Neuronal stem cell (in vitro differentiated cells): ENCODE data around the gene TSPEAR.
A peak's percentile ranks its signal among the peaks of the same experiment; 100 is the strongest.

Experiments used
- DNase-seq: peaks from one replicate; pipeline ENCODE4 v3.0.0-alpha.2; 2013; ENCODE audit warnings: low spot score
- H2AFZ ChIP-seq: one replicate; pipeline ENCODE4 v1.6.1; 2013; ENCODE audit warnings: mild to moderate bottlenecking, low read length, inconsistent platforms
- H2AK5ac ChIP-seq: 2 replicates; pipeline ENCODE4 v1.6.1; 2013; ENCODE audit warnings: low read depth, mild to moderate bottlenecking, inconsistent platforms, low read length, moderate library complexity, mixed read lengths
- H2BK120ac ChIP-seq: 2 replicates; pipeline ENCODE4 v1.6.1; 2013; ENCODE audit warnings: low read depth, mild to moderate bottlenecking, inconsistent platforms, low read length, moderate library complexity, mixed read lengths
- H2BK12ac ChIP-seq: one replicate; pipeline ENCODE4 v1.6.1; 2013; ENCODE audit warnings: low read length, inconsistent platforms
- H2BK15ac ChIP-seq: 2 replicates; pipeline ENCODE4 v1.6.1; 2013; ENCODE audit warnings: mild to moderate bottlenecking, low read length, inconsistent platforms, mixed read lengths
- H2BK5ac ChIP-seq: one replicate; pipeline ENCODE4 v1.6.1; 2013; ENCODE audit warnings: inconsistent platforms, mild to moderate bottlenecking, low read length, moderate library complexity
- H3K14ac ChIP-seq: one replicate; pipeline ENCODE4 v1.6.1; 2013; ENCODE audit warnings: low read length, inconsistent platforms
- H3K18ac ChIP-seq: 2 replicates; pipeline ENCODE4 v1.6.1; 2013; ENCODE audit warnings: low read length, inconsistent platforms
- H3K23ac ChIP-seq: 2 replicates; pipeline ENCODE4 v1.6.1; 2013; ENCODE audit warnings: low read depth, mild to moderate bottlenecking, mixed read lengths, low read length, inconsistent platforms; ENCODE audit not compliant: poor library complexity
- H3K27ac ChIP-seq: replicated peaks from 3 replicates; pipeline ENCODE4 v1.5.1; 2013; ENCODE audit warnings: low read length, inconsistent platforms
- H3K27me3 ChIP-seq, 3 experiments: 2 replicates each; pipeline ENCODE4 v1.6.1; 2013; ENCODE audit warnings: low read length in 3 of 3, mild to moderate bottlenecking in 2 of 3, inconsistent platforms in 1 of 3, low read depth in 1 of 3, mixed read lengths in 1 of 3, moderate library complexity in 1 of 3; ENCODE audit not compliant: control insufficient read depth in 3 of 3, insufficient read depth in 3 of 3
- H3K36me3 ChIP-seq, 2 donors: replicated peaks in 1 of 2; 2 replicates each; pipeline ENCODE4 v1.6.1; 2013; ENCODE audit warnings: low read length in 2 of 2; ENCODE audit not compliant: control insufficient read depth in 2 of 2, insufficient read depth in 2 of 2
- H3K4ac ChIP-seq: 2 replicates; pipeline ENCODE4 v1.6.1; 2013; ENCODE audit warnings: inconsistent platforms, mild to moderate bottlenecking, low read length, moderate library complexity
- H3K4me1 ChIP-seq, 2 donors: 1 replicate in 1 of 2; 2 replicates in 1 of 2; pipeline ENCODE4 v1.6.1; 2013; ENCODE audit warnings: low read length in 2 of 2, low read depth in 1 of 2; ENCODE audit not compliant: control insufficient read depth in 2 of 2, insufficient read depth in 1 of 2
- H3K4me2 ChIP-seq: one replicate; pipeline ENCODE4 v1.6.1; 2013; ENCODE audit warnings: mild to moderate bottlenecking, low read length, inconsistent platforms; ENCODE audit not compliant: insufficient read depth, poor library complexity, severe bottlenecking
- H3K4me3 ChIP-seq, 2 donors: 2 replicates each; pipeline ENCODE4 v1.5.1; 2013; ENCODE audit warnings: low read length in 2 of 2, mild to moderate bottlenecking in 2 of 2, inconsistent platforms in 1 of 2, moderate library complexity in 1 of 2
- H3K79me1 ChIP-seq: one replicate; pipeline ENCODE4 v1.6.1; 2013; ENCODE audit warnings: low read depth, mild to moderate bottlenecking, inconsistent platforms, low read length, moderate library complexity
- H3K9ac ChIP-seq: one replicate; pipeline ENCODE4 v1.6.1; 2013; ENCODE audit warnings: mild to moderate bottlenecking, low read depth, low read length, inconsistent platforms; ENCODE audit not compliant: poor library complexity
- H3K9me3 ChIP-seq, 2 donors: replicated peaks in 1 of 2; 2 replicates each; pipeline versions ENCODE3 to v1.6.1; 2013; ENCODE audit warnings: low read length in 2 of 2, mild to moderate bottlenecking in 2 of 2, inconsistent platforms in 1 of 2, low read depth in 1 of 2, mixed read lengths in 1 of 2, moderate library complexity in 1 of 2; ENCODE audit not compliant: control insufficient read depth in 2 of 2, insufficient read depth in 1 of 2
- H4K8ac ChIP-seq: one replicate; pipeline ENCODE4 v1.6.1; 2013; ENCODE audit warnings: low read depth, mild to moderate bottlenecking, inconsistent platforms, low read length, moderate library complexity
- H4K91ac ChIP-seq: one replicate; pipeline ENCODE4 v1.6.1; 2013; ENCODE audit warnings: low read length, low read depth, mild to moderate bottlenecking, inconsistent platforms; ENCODE audit not compliant: poor library complexity
- WGBS, 2 donors: extraction: QIAGEN DNeasy Blood & Tissue Kit; methylation state at CpG; one replicate each; pipeline ENCODE4 v1.1.7; 2013; ENCODE audit warnings: missing lambda C conversion rate in 2 of 2, mixed read lengths in 1 of 2; ENCODE audit not compliant: insufficient read length in 2 of 2, insufficient replicate concordance in 1 of 2; ENCODE audit errors: extremely low coverage in 2 of 2; 5-methylcytosine and 5-hydroxymethylcytosine counted together

The TSPEAR gene

GRCh38 chr21:44487831-44488230, 223.5 kb downstream of the TSPEAR start:
- Histone ChIP-seq H3K14ac (no peak overlapping the region), H2BK15ac (no peak overlapping the region), H3K27ac (no peak overlapping the region), H4K8ac (no peak overlapping the region), H2AK5ac (no peak overlapping the region), H2BK120ac (no peak overlapping the region), H2AFZ (no peak overlapping the region), H3K9ac (no peak overlapping the region), H4K91ac (no peak overlapping the region), H2BK12ac (no peak overlapping the region), H3K27me3 (peaks cover 0 to 10% (median 0%) of the 10 kb centered on the region in 3 experiments), H3K4ac (no peak overlapping the region), H3K4me3 (no peak overlapping the region), H3K4me2 (no peak overlapping the region), H3K79me1 (no peaks in the 10 kb centered on the region), H3K36me3 (no peaks in the 10 kb centered on the region), H3K18ac (no peak overlapping the region), H2BK5ac (no peak overlapping the region), H3K4me1 (no peaks in the 10 kb centered on the region), H3K23ac (no peak overlapping the region), H3K9me3 (peaks cover 7 to 23% of the 10 kb centered on the region in 2 donors)
- WGBS, 2 donors: no CpG with 5 or more reads among the region's 4 CpGs
- no peak for DNase-seq

- H2AFZ ChIP-seq: no peak overlapping the region
- no peak for DNase-seq
- no peak overlapping the region for H3K4ac ChIP-seq
- no peak overlapping the region for H3K23ac ChIP-seq
- H2BK120ac ChIP-seq: no peak overlapping the region
- no peak overlapping the region for H3K14ac ChIP-seq
- peak overlapping the region; percentile 54 to 73 for H3K4me3 ChIP-seq
- no peaks in the 10 kb centered on the region for H3K79me1 ChIP-seq
- peak overlapping the region; percentile 74 for H3K18ac ChIP-seq
- no peak overlapping the region for H4K8ac ChIP-seq
- H3K4me2 ChIP-seq: peak overlapping the region; percentile 44
- H2BK12ac ChIP-seq: no peak overlapping the region
- no peak overlapping the region for H4K91ac ChIP-seq
- no peaks in the 10 kb centered on the region for H3K36me3 ChIP-seq
- no peak overlapping the region for H3K9ac ChIP-seq
- peaks cover 0 to 10% (median 0%) of the 10 kb centered on the region in 3 experiments for H3K27me3 ChIP-seq
- H2BK5ac ChIP-seq: no peak overlapping the region
- no peak overlapping the region for H2AK5ac ChIP-seq
- H3K9me3 ChIP-seq: peaks cover 0 to 9% of the 10 kb centered on the region in 2 donors
- no peak overlapping the region for H2BK15ac ChIP-seq
- WGBS, 2 donors: no CpG with 5 or more reads among the region's 16 CpGs
- H3K4me1 ChIP-seq: no peaks in the 10 kb centered on the region
- no peak overlapping the region for H3K27ac ChIP-seq
These were observed 225.1 kb downstream of the TSPEAR start for GRCh38 chr21:44486302-44486701.

GRCh38 chr21:44485796-44486195, 225.6 kb downstream of the TSPEAR start:
- H3K4me3 ChIP-seq: peak overlapping the region; percentile 54 to 75
- H2BK12ac ChIP-seq: no peak overlapping the region
- no peaks in the 10 kb centered on the region for H3K79me1 ChIP-seq
- no peaks in the 10 kb centered on the region for H3K36me3 ChIP-seq
- peaks cover 0 to 10% (median 0%) of the 10 kb centered on the region in 3 experiments for H3K27me3 ChIP-seq
- no peak overlapping the region for H2BK120ac ChIP-seq
- WGBS, 2 donors: no CpG with 5 or more reads among the region's 10 CpGs
- peak overlapping the region; percentile 21 for H3K23ac ChIP-seq
- H3K4me1 ChIP-seq: no peaks in the 10 kb centered on the region
- no peak for DNase-seq
- no peak overlapping the region for H4K91ac ChIP-seq
- peak overlapping the region; percentile 19 for H3K18ac ChIP-seq
- H2AFZ ChIP-seq: peak overlapping the region; percentile 80
- H2AK5ac ChIP-seq: no peak overlapping the region
- H2BK5ac ChIP-seq: no peak overlapping the region
- no peak overlapping the region for H3K4ac ChIP-seq
- H3K9ac ChIP-seq: peak overlapping the region; percentile 46
- peaks cover 0 to 6% of the 10 kb centered on the region in 2 donors for H3K9me3 ChIP-seq
- no peak overlapping the region for H3K27ac ChIP-seq
- H4K8ac ChIP-seq: no peak overlapping the region
- no peak overlapping the region for H3K14ac ChIP-seq
- peak overlapping the region; percentile 46 for H3K4me2 ChIP-seq
- peak overlapping the region; percentile 27 for H2BK15ac ChIP-seq

- H4K91ac ChIP-seq: no peak overlapping the region
- H3K27ac ChIP-seq: no peak overlapping the region
- no peak overlapping the region for H2BK5ac ChIP-seq
- H3K9me3 ChIP-seq: peaks cover 0 to 5% of the 10 kb centered on the region in 2 donors
- H3K23ac ChIP-seq: peak overlapping the region; percentile 21
- no peak overlapping the region for H3K4ac ChIP-seq
- peak overlapping the region; percentile 54 to 75 for H3K4me3 ChIP-seq
- H3K18ac ChIP-seq: peak overlapping the region; percentile 0
- H2BK15ac ChIP-seq: peak overlapping the region; percentile 27
- no peak overlapping the region for H2BK12ac ChIP-seq
- no peak overlapping the region for H2BK120ac ChIP-seq
- H3K27me3 ChIP-seq: peaks cover 0 to 10% (median 0%) of the 10 kb centered on the region in 3 experiments
- H3K36me3 ChIP-seq: no peaks in the 10 kb centered on the region
- DNase-seq: peak; percentile 29
- H3K14ac ChIP-seq: no peak overlapping the region
- H4K8ac ChIP-seq: no peak overlapping the region
- no peak overlapping the region for H2AK5ac ChIP-seq
- peak overlapping the region; percentile 80 for H2AFZ ChIP-seq
- H3K9ac ChIP-seq: peak overlapping the region; percentile 46
- no peaks in the 10 kb centered on the region for H3K4me1 ChIP-seq
- H3K79me1 ChIP-seq: no peaks in the 10 kb centered on the region
- no CpG with 5 or more reads among the region's 25 CpGs for WGBS, 2 donors
- H3K4me2 ChIP-seq: peak overlapping the region; percentile 46
These were observed 226.0 kb downstream of the TSPEAR start for GRCh38 chr21:44485254-44485793.
